Stimulated activated CD8-positive, alpha-beta memory T cell treated with anti-CD3 and anti-CD28 coated beads, Interleukin-15, amount 100 ng/mL, for 1 hour (primary cell): ENCODE data around the gene NAV1.

Experiments
- DNase-seq: peaks from one replicate; pipeline ENCODE4 v3.0.0-alpha.2; 2020; ENCODE audit warnings: low read depth

Gene NAV1

DNA sequence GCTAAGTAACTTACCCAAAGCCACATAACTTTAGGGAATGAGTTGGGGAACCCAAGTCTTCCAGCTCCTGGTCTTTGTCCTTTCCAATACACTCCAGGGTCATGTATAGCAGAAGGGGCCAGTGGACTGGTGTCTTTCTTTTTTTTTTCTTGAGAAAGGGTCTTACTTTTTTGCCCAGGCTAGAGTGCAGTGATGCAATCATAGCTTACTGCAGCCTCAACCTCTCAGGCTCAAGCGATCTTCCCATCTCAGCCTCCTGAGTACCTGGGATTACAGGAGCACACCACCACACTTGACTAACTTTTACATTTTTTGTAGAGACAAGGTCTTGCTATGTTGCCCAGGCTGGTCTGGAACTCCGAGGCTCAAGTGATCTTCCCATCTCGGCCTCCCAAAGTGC is 12.2 kb downstream of the NAV1 start:
- DNase-seq = no peak

DNA sequence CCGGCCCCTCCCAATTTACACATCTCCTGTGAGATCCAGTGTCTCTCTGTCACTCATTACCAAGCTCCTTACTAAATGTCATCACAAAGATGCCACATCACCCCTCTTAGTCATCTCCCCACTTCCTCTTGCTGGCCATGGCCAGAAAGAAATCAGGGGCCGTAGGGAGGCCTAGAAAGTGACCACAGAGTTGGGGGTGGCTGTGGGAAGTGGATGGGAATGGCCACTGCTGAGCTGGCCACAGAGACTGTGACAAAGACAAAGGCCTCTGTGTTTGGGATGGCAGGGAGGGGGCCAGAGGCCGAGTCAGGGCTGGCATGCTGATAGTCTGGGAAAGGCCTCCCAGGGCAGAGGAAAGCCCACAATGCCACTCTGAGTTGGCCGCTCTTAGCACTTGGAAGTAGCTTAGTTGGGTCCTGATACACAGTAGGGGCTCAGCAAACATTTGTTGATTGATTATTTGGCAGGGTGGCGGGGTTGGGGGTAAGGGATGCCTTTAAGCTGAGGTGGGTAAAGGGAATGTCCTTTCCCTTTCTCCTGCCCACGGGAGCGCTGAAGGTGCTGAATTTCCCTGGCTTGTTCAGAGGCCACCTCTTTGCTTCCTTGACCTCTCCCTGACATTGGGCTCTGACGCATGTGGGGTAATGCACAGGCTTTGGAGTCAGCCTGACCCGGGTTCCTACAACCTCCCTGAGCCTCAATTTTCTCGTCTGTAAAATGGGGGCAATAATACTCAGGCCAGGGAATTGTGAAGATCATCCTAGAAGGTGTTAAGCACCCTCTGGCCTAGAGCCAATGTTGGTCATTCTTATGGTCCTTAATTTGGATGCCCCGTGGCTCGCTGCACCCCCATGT is 13.2 kb downstream of the NAV1 start:
- no peak for DNase-seq

DNA sequence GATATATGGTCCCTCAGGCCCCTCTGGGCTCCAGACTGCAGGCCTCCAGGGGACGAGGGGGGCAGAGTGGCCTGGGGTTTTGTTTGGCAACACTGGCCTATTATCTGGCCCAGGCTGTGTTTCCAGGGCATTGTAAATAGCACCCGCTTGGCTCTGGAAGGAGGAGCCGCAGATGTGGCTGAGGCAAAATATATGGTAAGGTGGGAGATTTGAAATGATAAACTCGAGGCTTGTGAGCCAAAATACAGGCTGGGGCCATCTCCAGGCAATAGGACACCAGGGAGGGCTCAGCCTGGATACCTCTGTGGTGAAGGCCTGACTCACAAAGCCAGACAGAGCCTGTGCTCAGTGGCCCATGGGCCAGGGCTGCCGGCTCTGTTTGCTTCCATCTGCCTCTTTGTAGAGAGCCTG is 14.0 kb downstream of the NAV1 start:
- no peak for DNase-seq

DNA sequence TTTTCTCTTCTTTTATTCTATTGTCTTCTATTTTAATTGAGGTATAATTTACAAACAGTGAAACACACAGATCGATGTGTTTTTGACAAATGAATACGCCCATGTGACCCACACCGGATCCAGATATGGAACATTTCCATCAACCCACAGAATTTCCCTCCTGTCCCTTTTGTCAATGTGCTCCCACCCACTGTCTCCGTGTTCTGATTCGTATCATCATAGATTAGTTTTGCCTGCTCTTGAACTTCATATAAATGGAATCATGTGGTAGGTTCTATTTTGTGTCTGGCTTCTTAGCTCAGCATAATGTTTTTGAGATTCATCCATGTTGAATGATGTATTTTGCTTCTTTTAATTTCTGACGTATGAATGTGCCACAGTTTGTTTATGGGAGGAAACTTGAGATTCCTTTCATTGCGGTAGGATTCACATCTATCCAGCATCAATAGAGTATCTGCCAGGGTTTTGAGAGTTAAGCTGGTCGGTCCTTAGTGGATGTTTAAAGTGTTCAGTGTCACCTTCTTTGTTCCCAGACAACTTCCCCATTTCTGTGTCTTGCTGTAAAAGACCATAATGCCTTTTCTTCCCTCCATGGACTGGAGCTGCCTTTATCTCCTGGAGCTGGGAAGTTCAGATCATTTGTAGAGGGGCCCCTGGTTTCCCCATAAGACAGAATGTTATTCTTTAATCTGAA is 14.7 kb downstream of the NAV1 start:
- DNase-seq = no peak

DNA sequence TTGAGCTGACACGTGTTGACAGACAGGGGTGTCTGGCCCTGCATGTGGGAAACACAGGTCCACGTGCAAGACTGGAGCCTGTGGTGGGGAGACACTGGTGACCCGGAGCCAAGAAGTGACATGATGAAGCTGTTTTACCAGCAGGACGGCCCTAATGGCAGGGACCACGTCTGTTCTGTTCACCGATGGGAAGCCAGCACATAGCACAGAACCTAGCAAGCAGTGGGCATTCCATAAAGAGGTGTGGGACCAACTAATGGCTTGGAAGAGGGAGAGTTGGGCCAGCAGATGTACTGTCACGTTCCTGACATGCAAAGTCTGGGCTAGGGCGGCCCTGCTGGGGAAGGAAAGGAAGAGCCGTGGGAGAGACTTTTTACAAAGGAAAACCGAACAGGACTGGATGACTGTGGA is 15.3 kb downstream of the NAV1 start:
- no peak for DNase-seq

DNA sequence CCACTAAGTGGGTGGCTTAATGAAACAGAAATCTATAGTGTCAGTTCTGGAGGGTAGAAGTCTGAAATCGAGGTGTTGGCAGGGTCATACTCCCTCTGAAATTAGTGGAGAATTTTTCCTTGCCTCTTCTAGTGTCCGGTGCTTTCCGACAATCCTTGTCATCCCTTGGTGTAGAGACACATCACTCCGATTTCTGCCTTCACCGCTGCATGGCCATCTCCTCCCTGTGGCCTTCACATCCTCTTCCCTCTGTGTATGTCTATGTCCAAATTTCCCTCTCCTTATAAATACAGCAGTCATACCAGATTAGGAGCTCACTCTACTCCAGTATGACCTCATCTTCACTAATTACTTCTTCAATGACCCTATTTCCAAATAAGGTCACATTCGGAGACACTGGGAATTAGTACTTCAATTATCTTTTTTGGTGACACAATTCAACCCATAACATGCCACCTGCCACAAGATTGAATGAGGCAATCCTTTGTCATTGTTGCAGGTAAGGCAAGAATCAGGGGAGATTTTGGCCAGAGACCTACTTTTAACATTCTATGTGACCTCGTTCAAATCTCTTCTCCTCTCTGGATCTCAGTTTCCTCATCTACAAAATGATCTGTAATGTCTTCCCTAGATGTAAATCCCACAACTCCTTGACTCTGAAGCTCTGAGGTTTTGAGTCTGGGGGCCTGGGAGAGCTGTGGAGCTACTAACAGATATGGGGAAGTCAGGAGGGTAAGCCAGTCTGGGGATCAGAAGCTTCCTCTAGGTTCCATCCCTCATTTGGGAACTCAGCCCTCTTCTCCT is 16.1 kb downstream of the NAV1 start:
- no peak for DNase-seq

DNA sequence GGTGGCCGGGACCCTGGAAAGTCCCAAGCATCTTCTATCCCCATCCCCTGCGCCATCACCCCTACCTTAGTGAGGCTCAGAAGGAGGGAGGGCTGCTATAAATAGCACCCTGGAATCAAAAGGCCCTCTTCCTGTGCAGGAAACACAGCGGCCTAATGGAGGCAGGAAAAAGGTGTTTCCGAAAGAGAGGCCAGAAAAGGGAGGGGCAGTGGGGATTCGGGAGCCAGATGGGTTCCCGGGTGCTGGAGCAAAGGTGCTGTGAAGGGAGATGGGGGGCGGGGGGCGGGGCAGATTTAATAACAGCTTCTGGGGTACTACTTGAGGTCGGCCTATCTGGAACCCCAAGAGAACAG is 16.6 kb downstream of the NAV1 start:
- no peak for DNase-seq

DNA sequence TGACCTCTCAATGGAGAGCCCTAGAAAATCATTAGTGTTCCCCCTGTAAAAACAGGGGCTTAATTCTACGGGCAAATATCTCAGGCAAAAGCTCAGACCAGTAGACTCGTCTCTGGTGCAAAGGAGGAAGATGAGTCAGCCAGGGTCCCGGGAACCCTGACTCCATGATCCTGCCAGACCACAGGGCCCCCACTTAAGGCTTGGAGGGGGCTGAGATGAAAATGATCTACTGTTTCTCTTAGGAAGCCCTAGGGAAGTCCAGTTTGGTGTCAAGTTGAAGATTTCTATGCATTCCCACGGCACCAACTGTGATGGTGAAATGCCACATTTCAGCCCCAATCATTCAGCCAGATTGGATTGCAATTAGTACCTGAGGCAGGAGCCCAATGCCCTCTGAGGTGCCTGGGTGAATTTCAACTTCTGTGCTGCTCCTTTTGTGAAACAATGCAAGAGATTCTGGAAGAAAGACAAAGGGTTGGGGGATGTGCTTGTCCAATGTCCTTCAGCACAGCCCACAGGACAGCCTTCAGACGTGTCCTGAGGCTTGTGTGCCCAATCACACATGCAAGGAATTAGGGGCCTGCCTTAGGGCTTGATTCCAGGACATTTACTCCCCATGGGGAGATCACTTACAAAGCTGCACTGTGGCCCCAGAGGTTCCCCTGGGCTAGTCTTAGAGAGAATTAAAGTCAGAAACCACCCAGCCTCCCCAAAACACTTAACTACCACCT is 18.1 kb downstream of the NAV1 start:
- no peak for DNase-seq

DNA sequence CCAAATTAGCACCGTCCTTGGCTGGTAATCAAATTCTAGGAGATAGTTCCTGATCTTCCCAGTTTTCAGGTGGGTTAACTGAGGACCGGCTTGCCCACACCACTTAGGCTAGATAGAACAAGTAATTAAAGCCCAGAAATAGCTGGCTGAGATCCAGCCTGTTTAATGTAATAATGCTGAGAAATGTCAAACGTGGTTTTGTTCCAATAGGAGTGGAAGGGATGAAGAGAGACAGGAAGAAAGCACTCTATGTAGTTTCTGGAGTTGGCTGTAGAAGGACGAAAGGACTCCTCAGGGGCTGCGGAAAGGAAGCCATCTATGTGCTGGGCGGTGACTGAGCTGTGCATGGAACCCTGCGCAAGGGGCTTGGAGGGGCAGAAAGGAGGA is 18.6 kb downstream of the NAV1 start:
- no peak for DNase-seq

DNA sequence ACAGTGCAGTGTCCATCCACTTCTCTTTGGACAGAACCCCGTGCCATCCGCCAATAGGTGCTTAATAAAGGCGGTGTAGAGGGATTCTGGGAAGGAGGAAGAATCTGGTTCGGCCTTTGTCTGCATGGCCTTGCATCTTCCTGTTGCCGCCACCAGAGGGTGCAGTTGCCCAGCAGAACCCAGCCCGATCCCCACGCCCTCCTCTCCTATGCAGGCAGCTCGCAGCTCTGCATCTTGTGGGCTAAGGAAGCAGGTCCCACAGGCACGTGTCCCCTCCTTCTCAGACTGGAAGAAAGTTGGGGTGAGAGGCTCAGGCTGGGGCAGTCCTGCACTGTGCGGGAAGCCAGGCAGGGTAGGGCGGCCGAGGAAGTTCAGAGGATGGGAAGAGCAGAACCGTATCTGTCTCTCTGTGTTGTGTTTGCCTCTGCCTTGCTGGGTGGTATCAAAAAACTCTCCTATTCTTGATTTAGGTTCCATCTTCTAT is 20.8 kb downstream of the NAV1 start:
- peak; percentile 40 for DNase-seq

DNA sequence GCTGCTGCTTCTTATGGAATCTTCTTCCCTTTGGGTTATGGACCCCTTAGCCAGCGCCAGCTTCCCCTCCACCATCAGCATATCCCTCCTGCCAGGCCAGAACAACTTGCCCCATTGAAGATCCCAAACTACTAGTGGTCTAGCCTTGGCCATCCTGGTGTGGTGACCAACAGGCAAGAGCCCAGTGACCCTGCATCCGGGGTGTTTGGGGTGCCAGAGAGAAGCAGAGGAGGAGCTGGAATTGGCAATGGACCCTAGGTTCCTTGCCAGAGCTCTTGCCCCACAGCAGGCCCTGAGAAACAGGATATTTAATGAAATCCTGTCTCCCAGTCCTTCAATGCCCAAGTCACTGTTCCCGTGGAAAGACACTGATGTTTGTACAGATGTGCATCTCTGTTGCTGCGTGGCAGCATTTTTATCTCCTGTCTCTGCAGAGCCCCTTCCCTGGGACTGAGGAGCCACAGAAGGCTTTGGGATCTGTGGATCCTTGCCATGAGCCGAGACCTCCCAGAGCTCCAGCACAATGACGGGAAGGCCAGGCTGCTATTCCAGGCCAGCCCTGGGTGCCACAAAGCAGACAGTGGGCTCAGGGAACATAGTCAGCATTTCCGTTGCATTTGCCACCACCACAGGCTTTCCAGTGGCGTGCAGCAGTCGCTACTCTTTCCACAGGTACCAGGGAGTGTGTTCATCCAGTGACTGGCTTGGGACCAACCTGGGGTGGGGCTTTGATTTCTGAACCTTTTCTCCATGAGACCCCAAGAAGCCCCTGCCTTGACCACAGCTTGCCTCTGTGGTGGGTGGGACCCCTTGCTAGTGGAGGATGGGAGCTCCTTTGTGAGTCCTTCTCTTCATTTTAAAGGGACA is 21.6 kb downstream of the NAV1 start:
- DNase-seq = no peak

DNA sequence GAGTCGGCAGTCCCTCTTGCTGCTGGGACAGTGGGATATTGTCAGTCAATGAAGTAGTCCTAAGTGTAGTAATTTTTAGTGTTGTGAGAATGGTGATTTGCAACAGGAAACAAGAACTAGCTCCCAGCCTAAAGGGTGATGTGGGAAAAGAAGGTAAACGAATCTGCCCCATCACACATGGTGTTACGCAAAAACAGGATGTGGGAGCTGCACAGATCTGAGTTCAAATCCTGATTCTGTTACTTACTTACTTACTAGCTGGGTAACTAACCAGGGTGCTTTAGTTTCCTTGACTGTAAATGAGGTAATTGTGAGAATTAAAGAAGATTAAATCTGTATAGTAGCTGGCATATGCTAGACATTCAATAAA is 22.3 kb downstream of the NAV1 start:
- no peak for DNase-seq

DNA sequence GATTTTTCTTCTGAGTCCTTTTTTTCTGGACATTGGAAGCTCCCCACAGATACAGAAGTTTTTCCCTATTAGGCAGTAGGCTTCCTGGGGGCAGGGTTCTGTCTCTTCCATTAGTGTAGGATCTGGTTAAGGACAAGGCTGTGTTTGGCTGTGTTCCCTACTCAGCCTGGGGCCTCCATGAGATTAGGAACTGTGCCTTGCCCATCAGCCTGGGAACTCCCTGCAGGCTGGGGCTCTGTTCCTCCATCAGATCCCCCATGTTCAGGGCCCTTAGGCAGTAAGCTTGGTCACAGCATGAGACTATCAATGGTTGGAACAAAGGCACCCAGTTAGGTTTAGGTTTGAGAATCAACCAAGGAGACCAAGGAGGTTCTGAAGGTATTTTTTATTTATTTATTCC is 22.7 kb downstream of the NAV1 start:
- DNase-seq = no peak

DNA sequence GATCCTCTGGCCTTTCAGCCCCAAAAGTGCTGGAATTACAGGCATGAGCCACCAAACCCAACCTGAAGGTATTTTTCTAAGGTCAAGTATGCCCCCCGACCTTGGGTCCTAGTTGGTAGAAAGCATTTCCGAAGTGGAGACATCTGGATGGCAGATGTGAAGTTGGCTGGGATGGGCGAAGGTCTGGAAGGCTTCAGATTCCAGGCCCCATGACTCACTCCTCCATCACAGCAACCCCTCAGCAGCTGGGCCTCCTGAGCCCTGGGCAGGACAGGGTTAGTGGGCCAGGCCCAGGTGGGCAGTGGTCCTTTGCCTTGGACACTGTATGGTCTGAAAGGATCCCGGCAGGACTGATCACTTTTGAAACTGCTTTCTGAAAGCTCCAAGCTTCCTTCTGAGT is 23.3 kb downstream of the NAV1 start:
- DNase-seq = no peak

DNA sequence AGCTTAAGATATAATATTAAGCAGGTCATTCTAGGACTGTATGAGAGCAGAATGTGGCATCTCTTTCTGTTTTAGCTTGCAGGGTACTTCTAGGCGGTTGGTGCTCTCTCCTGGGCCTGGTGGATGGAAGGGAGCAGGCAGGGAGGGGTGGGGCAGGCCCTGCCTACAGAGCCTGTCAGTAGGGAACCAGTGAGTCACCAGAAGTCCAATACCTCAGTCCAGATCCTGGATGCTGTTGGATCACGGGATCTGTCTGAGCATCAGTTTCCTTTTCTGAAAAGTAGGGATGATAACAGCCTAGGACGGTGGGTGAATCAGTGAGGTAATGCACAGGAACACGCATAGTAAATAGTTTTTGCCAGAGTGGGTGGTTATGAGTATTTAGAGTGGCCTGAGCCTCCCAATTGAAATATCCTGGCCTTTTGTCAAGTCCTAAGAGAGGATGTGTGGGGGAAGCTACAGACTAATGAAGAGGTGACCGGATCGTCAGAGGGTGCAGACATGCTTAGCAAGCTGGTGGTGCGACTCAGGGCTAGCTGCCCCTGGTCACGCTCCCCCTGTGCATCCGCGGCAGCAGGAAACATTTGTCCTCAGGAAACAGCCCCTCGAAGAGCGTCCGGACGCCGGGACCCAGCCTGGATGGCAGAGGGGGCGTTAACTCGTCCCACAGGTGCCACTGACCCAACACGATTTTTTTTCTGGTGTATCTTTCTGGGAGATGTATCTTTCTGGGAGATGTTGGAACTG is 23.9 kb downstream of the NAV1 start:
- no peak for DNase-seq

DNA sequence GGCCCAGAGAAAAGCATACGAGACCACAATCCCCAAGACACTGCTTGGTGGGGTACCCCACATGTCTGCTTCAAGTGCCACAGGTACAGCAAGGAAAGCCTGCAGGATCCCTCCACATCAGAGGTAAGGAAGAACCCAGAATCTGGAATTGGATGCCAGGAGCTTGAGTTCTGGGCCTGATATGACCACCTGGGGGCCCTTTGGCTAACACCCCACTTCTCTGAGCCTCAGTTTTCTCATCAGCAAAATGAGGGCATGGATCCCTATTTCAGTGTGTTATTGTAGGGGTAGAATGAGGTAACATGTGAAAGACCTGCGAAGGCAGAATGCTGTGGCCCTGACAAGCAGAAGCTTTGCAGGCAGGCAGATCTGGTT is 24.5 kb downstream of the NAV1 start:
- no peak for DNase-seq

DNA sequence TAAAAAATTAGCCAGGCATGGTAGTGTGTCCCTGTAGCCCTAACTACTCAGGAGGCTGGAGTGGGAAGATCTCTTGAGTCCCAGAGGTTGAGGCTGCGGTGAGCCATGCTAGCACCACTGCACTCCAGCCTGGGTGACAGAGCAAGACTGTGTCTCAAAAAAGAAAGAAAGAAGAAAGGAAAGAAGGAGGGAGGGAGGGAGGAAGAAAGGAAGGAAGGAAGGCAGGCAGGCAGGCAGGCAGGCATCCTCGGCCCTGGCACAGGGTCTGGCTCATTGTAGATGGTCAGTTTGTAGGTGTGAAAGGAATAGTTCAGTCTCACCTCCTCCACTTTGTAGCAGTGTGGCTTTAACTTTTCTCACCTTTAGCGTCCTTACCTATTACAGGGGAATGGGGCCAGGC is 25.0 kb downstream of the NAV1 start:
- DNase-seq = no peak

DNA sequence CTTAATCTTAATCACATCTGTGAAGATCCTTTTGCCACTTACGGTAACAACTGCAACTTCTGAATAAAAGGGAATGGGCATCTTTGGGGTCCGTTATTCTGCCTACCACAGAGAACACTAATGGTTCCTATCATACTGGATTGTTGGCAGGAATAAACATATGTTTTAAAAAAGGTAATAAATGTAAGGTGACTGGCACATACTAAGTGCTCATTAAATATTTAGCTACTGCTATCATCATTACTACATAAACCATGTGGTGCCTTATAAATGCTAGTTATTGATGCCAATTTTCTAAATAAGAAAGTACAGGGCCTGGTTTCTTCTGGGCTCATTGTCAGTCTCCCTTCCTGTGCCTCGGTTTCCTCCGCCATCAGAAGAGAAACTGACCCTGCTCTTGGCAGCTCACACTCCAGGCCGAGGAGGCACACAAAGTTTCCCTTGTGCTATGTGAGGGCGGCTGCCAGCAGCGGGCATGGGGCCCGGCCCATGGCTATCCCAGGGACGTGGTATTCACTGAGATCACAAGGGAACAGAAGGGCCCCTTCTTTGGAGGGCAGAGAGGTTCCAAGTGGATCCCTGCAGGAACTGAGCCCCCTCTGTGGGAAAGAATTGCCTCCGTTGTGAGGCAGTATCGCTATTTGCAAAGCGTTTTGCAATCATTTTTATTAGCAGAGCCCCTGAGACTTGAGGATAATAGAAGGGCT is 26.2 kb downstream of the NAV1 start:
- no peak for DNase-seq

DNA sequence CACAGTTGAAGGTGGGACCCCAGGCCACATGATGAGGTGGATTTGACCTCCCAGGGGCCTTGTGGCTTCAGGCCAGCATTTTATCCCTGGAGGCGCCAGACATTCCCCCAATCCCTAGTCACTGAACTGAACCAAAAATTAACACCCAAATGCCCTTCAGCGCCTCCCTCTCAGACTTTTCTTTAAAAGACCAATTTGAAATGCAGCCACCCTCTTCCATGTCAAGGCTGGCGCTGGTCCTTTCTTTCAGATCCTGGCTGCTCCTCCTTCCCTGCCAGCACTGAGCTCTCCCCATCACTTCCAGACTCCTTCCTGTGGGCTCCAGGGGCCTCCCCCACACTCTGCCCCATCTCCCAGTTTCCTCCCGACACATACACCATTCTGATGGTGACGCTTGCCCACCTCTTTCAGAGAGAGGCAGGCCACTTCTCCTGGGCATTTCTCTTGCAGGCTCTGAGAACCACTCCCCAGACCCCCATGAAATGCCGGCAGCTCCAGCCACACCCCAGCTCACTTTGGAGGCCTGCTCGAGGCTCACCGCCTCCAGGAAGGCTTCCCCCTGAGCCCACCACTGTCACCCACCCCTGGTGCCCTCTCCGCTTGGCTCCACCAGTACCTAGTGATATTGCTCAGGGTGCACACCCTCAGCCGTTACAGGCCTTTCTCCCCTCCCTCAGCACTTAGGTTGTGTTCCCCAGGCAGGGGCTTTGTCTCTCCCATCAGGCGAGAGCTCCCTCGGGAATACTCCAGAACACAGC is 27.0 kb downstream of the NAV1 start:
- DNase-seq = no peak
